A549 treated with CORT108297 at 1 μM for 4 hours (cell line): ENCODE data around the gene FAM47E. TPM values are rescaled to one million over a fixed set of nuclear protein-coding genes. Genes with fewer than 3 reads are reported as not detected.

Experiments
- total RNA-seq: library from RNA; stranded (reverse); fragments of 200-300 nt; extraction: Qiagen RNA extraction; gene quantifications from 5 replicates; pipeline ENCODE4 v1.2.3, GENCODE V29; 2022

FAM47E gene, protein sequence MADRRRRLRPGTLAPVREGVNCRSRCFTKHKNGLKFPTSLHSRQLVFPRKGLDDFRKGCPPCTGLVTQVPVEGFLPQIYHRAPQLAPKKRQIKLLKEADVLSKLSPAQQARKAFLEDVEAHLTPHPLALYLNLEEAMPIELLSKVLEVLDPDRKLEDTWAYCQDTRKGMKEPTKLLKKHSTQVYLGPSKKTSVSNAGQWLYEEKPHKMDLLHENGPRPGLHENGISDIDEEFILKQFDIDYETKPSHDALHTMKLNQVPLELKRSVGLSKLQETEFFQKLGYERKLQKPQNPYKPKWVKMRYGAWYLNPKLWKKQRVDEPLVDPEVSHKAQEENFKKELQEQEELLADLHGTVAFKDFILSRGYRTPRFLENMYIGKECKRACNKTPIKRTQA
- total RNA-seq = 0.12 to 0.22 TPM (median 0.18 TPM) in 5 replicates

DNA sequence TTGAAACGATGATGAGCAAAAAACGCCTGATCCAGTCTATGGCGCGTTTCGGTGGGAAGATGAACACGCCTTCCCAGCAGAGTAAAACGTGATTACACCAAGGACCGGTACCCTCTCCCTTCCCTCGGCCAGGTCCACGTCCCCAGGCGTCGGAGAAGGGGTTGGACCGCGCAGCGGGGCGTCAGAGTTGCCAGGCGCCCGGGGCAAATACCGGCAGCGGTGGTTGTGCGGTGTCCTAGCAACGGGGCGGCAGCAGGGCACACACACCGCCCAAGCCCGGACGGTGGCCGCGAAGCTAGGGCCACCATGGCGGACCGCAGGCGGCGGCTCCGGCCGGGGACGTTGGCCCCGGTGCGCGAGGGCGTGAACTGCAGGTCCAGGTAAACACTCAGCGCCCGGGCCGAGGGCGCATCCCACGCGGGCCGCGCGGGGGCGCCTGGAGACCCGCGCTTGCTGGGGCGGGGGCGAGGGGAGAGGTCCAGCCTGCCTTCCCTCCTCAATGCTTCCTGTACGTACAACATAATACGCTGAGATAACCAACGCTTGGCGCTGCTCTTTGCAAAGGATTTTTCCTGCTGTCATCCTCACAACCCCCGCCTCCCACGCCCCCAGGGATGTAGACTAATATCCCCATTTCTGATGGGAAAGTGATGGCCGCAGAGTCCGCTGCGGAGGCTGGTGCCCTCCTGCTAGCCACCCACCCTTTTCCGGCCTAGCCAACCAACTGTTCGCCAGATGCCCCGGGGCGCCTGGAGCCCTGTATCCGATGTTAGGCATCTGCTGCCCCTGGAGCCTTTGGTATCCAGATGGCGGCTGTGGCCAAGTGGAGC lies at the start of gene FAM47E:
Gene FAM47E, plus strand, starts transcription at position 281 of the 830 bp plus-strand sequence. Its CDS starts 26 bp downstream, at position 307.

DNA sequence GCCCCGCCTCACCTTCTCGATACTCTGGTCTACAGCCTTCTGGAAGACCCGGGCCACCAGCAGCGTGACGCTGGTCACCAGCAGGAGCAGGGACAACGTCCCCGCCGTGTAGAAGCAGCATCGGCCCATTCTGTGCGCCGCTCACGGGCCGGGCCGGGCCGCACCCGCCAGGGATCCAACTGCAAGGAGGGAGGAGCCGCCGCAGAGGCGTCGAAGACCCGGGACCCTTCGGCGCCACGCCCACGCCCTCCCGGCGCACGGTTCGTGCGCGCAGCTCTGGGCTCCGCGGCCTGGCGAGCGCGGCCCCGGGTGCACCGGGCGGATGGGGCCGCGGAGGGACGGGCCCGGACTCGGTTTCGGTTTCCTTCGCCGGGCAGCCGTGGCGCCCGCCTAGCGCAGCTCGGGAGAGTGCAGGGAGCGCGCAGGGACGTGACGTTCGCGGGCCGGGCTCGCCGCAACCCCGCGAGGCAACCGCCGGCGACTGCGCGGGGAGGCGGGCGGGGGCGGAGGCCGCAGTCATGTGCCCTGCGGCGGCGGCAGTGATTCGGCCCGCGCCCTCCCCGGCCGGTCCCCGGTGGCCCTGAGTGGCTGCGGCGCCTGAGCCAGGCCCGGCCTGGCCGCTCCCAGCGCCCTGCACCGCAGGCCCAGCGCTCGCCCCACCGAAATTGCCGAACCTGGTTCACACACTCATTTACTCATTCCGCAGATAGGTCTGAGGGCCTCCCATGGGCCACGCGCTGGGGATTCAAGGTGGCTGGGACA lies 37.9 kb upstream of the FAM47E start, which contains the start of gene SCARB2:
Gene SCARB2, minus strand, starts transcription at position 410 of the 762 bp plus-strand sequence. Its CDS starts 281 bp downstream, at position 129.

DNA sequence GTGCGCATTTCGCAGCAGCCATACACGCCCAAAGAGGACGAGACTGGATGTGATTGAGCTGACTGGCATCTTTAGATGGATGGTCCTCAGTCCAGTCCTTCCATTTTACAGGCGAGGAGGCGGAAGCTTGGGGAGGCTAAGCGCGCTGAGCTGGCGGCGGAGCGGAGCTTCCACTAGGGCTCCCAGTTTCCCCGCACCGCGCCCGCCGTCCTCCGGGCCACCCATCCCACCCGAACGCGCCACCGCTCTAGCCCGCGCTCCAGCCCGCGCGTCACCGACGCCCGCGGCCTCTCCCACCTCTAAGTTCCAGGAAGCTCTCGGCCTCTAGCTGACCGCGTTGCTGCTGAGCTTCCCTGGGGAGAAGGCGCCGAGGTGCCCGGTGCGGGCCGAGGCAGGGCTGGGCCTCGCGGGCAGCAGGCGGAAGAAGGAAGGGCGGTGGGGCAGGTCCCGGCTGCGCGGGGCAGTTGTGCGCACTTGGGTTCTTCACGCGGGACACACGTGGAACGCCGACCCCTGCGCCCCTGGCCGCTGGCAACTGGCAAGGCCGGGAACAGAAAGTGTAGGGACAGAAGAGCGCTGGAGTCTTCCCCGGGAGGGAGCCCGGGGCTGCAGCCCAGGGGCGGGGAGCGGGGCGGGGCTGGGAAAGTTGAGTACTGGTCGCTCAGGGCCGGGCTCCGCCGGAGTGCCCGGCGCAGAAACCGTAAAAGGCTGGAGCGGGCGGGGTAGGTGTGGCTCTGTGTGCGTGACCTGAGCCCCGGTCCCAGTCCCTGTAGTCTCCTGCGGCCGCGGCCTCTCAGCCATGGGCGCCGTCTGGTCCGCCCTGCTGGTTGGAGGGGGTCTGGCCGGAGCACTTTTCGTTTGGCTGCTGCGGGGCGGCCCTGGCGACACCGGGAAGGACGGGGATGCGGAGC lies 54.7 kb downstream of the FAM47E start, which contains the start of gene STBD1:
Gene STBD1, plus strand, starts transcription at position 763 of the 911 bp plus-strand sequence. Its CDS starts 37 bp downstream, at position 800.

Other genes starting within 250 kb of the FAM47E start
- not detected in 5 replicates for gene CXCL9, start 244.2 kb upstream of the FAM47E start, total RNA-seq
- gene CXCL10, start 228.2 kb upstream of the FAM47E start, total RNA-seq = 0.07 to 0.22 TPM (median 0.13 TPM) in 5 replicates
- 0.09 to 0.51 TPM (median 0.18 TPM) in 5 replicates for gene CXCL11, start 215.7 kb upstream of the FAM47E start, total RNA-seq
- not detected in 5 replicates for gene ART3, start 177.0 kb upstream of the FAM47E start, total RNA-seq
- gene NUP54, start 103.3 kb upstream of the FAM47E start, total RNA-seq = 25.0 to 45.5 TPM (median 26.7 TPM) in 5 replicates
- gene SCARB2, start 37.9 kb upstream of the FAM47E start, total RNA-seq = 36.3 to 54.3 TPM (median 52.1 TPM) in 5 replicates
- 8.0 to 9.6 TPM (median 8.6 TPM) in 5 replicates for gene STBD1, start 55.0 kb downstream of the FAM47E start, total RNA-seq
- not detected in 5 replicates for gene CCDC158, start 169.4 kb downstream of the FAM47E start, total RNA-seq
- gene SHROOM3, start 183.5 kb downstream of the FAM47E start, total RNA-seq = 4.5 to 9.2 TPM (median 7.1 TPM) in 5 replicates